ENCODE data around the gene KIAA0513.
A peak's percentile ranks its signal among the peaks of the same experiment; 100 is the strongest.

The KIAA0513 gene

DNA sequence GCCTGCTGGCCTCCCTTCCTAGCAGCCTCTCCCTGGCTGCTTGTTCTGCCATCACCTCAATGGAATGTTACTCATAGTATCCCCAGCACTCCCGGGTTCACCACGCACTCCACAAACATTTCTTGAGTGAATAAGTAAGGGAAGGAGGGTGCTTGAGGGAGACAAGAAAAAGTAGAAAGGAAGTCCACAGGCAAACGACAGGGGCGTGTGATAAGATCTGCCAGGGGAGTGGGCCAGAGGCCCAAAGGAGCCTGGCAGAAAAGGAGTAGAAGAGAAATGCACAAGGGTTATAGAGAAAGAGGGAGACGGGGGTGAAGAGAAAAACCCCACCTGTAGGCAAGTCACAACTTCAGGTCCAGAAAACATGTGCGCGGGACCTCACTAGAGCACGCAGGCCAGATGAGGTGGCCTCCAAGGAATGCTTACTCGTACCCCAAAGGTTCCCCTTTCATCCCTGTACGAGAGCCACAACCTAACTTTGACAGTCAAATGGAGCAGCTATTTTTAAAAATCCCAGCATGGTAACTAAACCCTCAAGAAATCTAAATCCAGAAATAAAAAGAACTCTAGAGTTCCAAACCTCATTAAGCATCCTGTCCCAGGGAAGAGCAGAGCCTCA is 22.9 kb upstream of the KIAA0513 start:
- DNase-seq (ENCODE audit: low read depth in 2 of 2) = peak; percentile 76 to 82

DNA sequence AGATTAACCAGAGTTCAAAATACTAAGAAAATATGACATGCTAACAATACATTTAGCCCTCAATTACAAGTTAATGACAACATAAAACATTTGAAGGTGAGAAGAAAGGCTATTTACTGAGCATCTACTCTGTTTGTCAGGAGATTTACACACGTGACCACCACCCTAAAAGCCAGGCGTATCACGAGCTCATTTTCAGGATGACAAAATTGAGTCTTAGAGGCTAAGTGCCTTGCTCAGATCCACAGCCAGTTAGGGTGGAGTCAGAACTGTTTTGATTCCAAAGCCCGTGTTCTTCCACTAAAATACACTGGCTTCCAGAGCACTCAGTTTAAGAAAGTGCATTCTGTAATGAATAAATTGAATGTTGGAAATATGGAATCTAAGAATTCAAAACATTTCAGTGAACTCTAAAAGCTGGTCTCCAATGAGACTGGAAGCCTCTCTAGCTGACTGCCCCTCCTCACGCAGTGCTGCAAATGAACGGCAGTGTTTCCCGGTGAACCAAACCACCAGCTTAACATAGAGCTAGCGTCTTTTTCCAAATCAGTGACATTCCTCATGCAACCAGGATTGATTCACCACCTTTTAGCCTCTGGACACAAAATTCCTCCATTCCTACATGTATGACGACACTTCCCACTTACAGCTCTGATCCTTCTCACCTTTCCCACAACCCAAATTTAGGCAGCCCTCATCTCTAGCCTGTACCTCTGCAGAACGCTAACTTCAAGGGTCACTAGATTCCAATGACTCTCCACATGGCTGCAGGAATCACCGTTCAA is 22.1 kb upstream of the KIAA0513 start:
- DNase-seq (ENCODE audit: low read depth in 2 of 2) = no peak

DNA sequence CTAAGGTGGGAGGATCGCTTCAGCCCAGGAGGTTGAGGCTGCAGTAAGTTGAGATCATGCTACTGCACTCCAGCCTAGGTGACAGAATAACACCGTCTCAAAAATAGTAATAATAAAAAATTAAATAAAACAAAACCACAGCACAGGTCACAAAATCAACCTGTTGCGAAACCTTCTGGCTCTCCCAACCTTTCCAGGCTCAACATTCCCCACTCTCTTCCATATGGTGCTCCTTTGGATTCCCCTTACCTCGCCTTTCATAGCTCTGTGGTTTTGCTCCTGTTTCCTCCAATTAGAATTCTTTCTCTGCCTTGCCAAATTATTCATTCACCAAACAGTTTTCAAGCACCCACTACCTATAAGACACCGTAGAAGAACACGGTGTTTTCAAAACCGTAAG is 21.0 kb upstream of the KIAA0513 start:
- DNase-seq (ENCODE audit: low read depth in 2 of 2) = peak in 1 of 2 experiments; percentile 49

DNA sequence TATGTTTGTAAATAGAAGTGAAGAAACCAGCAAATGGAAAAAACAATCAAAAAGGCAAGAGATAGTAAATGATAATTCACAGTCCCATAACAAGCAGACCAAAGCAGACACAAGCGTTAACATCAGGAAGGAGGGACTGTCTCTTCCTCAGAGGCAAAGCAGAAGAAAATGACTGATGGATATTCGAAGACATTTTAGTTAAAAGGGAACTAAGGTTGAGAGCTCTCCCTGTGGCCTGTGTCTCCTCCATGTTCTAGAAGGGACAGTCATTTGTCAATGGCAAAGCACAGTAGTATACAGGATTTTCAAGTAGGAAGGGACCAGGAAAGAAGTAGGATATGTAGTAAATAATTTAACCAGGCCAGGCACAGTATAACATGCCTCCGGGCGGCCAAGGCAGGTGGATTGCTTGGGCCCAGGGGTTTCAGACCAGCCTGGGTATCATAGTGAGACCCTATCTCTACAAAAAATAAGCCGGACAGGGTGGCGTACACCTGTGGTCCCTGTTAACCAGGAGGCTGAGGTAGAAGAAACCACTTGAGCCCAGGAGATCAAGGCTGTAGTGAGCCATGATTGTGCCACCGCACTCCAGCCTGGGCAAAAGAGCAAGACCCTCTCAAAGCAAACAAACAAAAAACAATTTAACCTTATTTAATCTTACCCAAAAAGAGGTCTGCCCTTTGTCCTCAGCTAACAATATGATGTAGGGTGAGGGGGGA is 19.9 kb upstream of the KIAA0513 start:
- DNase-seq (ENCODE audit: low read depth in 2 of 2) = no peak

DNA sequence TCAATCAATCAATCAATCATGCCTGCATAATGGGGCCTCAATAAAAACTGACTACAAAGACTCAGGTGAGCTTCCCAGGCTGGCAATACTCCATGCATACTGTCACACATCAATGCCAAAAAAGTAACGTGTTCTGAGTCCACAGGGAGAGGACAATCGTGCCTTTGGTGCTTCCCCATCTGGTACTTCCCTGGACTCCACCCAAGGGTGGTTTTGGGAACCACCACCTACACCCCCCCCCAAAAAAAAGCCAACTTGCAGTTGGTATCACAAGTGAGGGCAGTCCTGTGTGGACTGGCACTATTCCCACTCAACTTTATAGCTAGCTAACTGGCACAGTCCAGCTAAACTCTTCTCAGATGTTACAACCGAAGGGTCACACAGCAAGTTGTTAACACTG is 19.3 kb upstream of the KIAA0513 start:
- no peak for DNase-seq (ENCODE audit: low read depth in 2 of 2)

DNA sequence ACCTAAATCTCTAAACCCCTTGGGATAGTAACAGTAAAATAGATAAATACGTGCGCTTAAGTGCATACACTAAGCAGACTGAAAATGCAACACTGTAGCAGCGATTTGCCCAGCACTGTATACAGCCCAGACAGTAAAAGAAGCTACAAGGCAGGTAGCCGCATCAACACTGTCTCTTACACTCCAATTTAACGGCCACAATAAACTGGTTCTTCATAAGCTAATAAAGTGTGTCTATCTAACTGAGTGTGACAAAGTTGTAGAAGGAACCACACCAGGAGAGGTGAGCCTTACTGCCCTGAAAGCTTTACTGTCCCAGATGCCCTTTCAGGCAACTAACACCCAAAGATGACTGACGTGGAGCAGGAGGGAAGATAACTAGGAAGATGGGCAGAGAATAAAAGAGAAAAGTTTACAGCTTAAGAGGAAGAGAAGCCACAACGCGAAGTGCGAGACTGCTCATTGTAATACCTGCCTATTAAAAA is 17.1 kb upstream of the KIAA0513 start:
- DNase-seq (ENCODE audit: low read depth in 2 of 2) = no peak

DNA sequence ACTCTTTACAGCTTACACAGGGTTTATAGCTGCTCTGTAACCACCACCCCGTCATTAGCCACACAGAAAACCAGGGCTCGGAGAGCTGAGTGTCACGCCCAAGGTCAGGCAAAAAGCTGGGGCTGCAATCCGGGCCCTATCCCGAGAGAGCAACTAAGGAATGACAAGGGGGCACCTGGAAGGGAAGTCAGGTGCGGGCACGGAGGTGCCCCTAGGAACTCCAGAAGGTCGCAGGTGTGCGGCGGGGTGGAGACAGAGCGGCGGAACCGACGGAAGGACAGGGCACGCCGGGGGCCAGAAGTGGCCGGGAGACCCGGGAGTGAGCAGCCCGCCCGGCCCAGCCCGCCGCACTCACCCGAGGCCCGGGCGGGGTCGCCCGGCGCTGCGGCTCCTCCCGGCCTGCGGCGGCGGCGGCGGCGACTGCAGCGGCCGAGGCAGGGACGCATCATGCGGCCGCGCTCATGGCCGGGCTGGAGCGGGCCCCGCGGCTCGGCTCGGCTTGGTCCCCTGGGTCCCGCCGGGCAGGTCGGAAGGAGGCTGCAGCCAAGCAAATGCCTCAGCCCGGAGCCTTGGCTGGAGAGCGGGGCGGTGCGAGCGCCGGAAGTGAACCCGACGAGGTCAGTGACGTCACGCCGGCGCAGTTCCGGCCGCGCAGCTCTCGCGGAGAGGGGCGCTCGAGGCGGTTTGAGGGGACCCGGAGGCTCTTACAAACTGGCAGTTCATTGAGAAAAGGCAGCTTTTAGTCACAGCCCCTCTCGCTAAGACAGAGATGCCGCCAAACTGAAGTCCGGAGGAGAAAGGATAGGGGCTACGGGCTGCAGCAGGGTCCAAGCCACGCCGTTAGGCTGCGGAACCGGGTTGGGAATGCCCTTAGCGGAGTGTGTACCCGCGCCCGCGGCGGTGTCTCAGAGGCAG is 16.4 kb upstream of the KIAA0513 start, which contains the start of gene ZDHHC7:
ZDHHC7 (minus strand) TSS at position 605 of the 915 bp plus-strand sequence. CDS start 20,917 bp downstream, outside the sequence.
- DNase-seq (ENCODE audit: low read depth in 2 of 2) = peak in 1 of 2 experiments; percentile 52

DNA sequence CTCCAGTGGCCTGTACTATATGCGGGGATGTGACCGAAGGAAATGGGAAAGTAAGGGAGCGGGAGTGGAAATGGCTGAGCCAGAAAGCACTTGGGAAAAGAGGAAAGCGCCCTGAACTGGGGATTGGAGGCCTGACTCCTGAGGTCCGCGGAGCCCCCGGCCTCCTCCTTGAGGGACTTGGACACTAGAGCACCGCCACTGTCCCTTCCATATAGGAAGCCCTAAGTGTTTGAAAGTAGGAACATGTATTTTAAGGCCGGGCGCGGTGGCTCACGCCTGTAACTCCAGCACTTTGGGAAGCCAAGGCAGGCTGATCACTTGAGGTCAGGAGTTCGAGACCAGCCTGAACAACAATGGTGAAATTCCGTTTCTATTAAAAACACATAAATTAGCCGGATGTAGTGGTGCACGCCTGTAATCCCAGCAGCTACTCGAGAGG is 15.7 kb upstream of the KIAA0513 start:
- no peak for DNase-seq (ENCODE audit: low read depth in 2 of 2)

DNA sequence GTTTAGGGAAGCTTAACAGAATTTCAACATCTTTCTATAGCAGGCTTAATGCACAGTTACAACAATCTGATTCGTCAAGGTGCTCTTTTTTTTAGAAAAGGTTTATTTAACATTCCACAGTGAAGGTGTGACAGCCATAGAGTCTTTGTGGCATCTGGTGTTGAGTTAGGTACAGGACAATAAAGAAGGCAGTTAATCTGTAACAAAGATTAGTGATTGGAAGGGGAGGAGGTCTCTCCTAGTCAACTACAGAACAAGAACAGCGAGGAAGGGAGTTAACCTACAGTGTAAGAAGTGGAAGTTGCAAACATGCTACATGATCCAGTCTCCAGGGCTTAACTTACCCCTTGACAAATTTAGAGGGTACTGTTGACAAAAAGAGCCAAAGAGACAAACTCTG is 13.3 kb upstream of the KIAA0513 start:
- DNase-seq (ENCODE audit: low read depth in 2 of 2) = no peak

DNA sequence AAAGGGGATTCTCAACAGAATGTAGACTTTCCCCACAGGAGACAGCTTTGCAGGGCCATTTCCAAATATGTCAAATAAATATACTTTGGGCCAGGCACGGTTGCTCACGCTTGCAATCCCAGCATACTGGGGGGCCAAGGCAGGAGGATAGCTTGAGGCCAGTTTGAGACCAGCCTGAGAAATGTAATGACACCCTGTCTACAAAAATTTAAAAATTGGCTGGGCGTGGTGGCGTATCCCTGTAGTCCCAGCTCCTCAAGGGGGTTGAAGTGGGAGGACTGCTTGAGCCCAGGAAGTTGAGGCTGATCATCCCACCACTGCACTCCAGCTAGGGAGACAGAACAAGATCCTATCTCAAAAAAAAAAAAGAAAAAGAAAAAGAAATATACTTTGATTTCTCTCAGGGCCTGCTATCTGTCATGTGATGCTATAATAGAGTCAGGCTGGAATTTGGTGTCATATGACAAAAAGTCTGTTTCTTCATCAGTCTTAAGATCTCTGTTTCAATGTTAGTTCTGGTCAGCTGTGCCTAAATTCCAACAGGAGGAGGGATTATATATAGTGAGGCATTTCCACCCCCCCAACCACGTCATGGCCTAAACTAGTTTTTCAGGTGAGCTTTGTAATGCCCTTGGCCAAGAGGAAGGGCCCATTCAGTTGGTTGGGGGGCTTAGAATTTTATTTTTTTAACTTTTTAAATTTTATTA is 12.0 kb upstream of the KIAA0513 start:
- no peak for DNase-seq (ENCODE audit: low read depth in 2 of 2)

DNA sequence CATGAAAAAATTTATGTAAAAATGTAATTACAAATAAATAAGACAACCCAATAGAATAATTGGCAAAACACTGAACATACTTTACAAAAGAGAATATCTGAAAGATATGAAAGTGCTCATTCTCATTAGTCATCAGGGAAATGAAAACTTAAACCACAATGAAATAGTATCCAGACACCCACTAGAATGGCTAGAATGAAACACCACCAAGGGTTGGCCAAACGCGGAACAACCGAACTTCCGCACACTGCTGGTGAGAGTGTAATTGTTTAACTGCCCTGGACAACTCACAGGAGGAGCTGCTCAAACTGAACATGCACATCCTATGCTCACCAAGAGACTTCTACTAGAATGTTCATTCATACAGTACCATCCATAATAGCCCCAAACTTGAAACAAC is 10.4 kb upstream of the KIAA0513 start:
- no peak for DNase-seq (ENCODE audit: low read depth in 2 of 2)

DNA sequence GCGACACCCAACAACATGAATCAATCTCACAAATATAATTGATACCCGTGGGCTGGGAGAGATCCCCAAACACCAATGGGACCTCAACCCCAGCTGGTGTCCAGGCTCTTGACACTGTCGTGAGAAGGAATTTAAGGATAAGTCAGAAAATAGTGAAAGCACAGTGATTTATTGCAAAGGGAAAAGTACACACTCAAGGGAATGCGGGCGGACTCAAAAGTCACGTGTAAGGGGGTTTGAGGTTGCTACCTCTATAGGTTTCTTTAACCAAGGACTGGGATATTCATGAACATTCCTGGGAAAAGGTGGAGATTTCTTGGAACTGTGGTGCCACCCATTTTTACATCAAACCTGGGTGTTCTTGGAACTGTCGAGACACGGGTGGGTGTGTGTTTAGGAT is 10.0 kb upstream of the KIAA0513 start:
- no peak for DNase-seq (ENCODE audit: low read depth in 2 of 2)

DNA sequence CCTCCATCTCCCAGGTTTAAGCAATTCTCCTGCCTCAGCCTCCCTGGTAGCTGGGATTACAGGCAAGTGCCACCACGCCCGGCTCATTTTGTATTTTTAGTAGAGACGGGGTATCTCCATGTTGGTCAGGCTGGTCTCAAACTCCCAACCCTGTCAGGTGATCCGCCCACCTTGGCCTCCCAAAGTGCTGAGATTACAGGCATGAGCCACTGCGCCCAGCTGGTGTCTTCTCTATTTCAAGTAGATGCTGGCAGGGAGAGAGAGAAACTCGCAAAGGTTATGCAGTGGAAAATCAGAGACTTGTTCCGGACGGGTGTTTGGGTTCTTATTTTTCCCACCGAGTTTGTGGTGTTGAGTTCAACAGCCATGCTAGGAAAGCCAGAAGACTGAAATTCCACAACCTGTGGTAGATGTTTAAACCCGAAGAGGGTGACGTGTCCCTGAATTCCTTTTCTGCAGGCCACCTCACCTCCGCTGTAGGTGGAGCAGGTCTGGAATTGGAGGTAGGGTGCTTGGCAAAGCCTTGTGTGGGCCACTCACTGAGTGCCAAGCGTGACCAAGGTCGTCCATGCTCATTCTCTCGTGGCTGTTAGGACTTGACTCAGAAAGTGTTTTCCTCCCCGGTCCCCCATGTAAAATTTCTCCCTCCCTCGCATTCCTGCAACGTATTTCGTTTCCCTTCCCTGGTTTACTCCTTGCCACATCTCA is 8.9 kb upstream of the KIAA0513 start:
- DNase-seq (ENCODE audit: low read depth in 2 of 2) = no peak

DNA sequence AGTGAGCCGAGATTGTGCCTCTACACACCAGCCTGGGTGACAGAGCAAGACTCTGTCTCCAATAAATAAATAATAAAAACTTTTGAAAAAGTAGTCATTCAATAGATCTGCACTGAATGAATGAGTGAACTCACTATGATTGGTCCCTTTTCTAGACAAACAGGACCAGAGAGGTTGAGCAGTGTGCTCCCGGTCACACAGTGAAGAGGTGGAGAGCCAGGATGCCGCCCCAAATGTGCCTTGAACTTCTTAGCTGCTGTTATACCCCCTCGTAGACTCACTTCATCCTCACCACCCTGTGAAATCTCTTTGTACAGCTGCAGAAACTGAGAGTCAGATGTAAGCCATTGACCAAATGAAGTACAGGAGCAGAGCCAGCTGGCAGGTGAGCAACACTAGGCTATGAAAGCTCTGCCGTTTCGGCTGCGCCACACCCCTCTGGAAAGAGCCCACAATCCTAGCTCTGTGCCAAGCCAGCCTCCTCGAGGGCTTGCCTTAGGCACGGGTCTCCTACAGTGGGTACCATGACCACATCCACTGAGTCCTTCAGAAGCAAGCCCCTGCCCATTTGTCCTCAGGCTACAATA is 7.8 kb upstream of the KIAA0513 start:
- no peak for DNase-seq (ENCODE audit: low read depth in 2 of 2)

DNA sequence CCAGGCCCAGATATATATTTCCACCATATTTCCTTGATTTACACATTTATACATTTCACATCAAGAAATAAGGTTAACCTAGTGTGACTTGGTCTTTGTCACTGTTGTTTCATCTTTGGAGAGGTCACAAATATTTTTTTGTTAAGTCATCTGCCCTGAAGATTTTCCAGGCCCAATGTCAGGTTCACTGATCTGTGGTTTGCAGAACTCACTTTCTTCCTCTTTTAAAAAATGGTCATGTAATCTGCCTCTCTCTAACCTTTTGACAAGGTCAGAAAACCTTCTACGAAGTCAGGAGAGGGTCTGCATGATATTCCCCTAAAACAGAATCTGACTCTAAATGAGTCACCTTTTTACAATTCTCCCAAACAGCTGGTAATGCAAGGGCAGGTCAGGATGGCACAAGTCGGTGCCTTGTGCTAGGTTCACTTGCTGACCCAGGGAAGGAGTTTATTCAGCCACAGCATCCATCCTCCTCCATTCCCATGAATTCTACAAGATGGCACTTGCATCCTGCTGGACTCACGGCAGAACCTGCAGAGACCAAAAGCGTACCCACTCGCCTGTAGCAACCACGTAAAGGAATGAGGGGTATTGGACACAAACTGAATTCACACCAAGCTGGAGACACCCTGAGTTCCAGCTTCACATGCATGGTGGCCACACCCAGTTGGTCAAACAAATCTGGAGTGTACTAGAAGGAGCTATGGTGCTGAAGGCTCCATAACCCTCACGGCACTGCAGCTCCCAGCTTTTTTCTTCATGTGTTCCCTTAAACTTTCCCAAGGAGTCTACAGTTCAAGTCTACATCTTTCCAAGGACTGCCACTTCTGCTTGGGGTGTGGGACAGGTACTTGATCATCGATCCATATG is 1.6 kb upstream of the KIAA0513 start:
- no peak for DNase-seq (ENCODE audit: low read depth in 2 of 2)

DNA sequence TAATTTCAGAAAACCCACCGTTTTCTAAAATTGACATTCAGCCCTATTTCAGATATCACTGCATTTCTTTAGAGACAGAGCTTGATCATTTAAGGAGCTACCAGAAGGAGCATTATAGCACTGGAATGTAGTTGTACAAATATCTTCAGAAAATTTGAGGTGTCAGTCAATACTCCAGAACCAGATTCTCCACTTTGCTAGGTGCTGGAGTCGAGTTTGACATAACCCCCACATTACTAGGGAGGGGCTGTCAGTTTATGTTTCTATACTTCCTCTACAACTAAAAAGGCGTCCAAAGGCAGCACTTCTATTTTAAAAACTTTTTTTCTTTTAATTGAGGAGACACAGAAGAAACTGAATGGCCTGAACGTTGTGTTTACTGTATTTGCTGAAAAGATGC is 892 bp upstream of the KIAA0513 start:
- no peak for DNase-seq (ENCODE audit: low read depth in 2 of 2)

DNA sequence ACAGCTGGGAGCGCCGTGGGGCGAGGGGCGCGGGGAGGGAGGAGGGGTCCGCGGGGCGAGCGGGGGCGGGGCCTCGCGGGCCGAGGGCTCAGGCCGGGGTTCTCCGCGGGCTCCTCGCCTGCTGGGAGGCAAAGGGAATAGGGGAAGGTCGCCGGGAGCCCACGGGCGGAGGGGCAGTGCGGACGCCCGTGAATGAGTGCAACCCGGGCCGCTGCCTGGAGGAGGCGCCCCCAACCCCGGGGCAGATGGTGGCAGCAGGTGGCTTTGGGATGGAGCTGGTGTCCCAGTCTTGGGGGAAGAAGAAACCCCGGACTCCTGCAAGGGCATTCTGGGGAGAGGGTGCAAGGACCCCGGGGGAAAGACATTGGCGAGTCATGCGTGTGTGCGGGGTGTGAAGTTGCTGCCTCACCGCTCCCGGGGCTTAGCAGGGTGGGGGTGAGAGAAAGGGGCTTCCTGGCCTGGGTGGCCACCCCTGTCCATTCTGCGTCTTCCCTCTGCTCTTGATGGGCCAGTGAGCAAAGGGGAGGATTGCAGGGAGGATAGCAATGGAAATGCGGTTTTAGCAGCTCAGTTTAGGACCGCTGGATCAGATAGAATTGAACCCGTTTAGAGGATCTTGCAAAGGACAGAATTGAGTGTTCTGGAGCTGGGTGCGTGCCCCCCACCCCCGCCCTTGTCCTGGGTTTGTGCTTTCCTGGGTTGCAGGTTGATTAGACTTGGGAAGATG is 526 bp downstream of the KIAA0513 start:
- no peak for DNase-seq (ENCODE audit: low read depth in 2 of 2)

Measured in fibroblast of skin of left biceps (primary cell).